HepG2 (cell line): ENCODE data around the gene NPB. TPM values are rescaled to one million over a fixed set of nuclear protein-coding genes. Genes with fewer than 3 reads are reported as not detected.

ENCODE experiments used
- POLR2AphosphoS2 ChIP-seq: IDR thresholded peaks from 2 replicates; pipeline ENCODE4 v1.6.1; 2011; ENCODE audit warnings: low read depth, low read length, improper control_type of control experiment
- SUZ12 ChIP-seq: fragments of 150-350 bp; IDR thresholded peaks from 2 replicates; pipeline ENCODE4 v1.6.1; 2014; ENCODE audit warnings: low read depth, low read length
- ZNF337 ChIP-seq: sonication (generic); formaldehyde crosslinking; IDR thresholded peaks from 2 replicates; pipeline ENCODE4 v1.5.1; 2020; ENCODE audit warnings: missing genetic modification reagents, low read depth, mild to moderate bottlenecking, borderline replicate concordance
- ZNF34 ChIP-seq: sonication (generic); formaldehyde crosslinking; IDR thresholded peaks from 2 replicates; pipeline ENCODE4 v1.4.0; 2020; ENCODE audit warnings: mild to moderate bottlenecking, missing genetic modification reagents, borderline replicate concordance
- ZNF768 ChIP-seq: sonication (generic); formaldehyde crosslinking; IDR thresholded peaks from 2 replicates; pipeline ENCODE4 v1.4.0; 2020; ENCODE audit warnings: missing genetic modification reagents
- ZNF792 ChIP-seq: IDR thresholded peaks from 2 replicates; pipeline ENCODE4 v1.6.1; 2016
- polyA plus RNA-seq, 8 experiments: library from polyadenylated mRNA; depleted of rRNA in 3 of 8; stranded (reverse) in 7 of 8; unstranded in 1 of 8; fragments of >200 nt; fragmentation: Illumina TruSeq in 4 of 8; extraction: Trizol in 4 of 8; gene quantifications; 2 replicates each; pipeline versions ENCODE4 v1.2.1 to v1.2.3, GENCODE V29; 2011 to 2016; ENCODE audit warnings: low read depth in 4 of 8, missing spikeins in 1 of 8, mixed read lengths in 1 of 8; ENCODE audit not compliant: insufficient read depth in 1 of 8
- total RNA-seq, 5 experiments: library from RNA; depleted of rRNA; stranded (reverse); fragments of >200 nt; fragmentation: Illumina TruSeq; extraction: Trizol; gene quantifications; 2 replicates each; pipeline ENCODE4 v1.2.3, GENCODE V29; 2016; ENCODE audit warnings: low read depth in 1 of 5
- TF ChIP-seq, protein P1 (sequence below): sonication (generic); formaldehyde crosslinking; IDR thresholded peaks from 2 replicates; pipeline ENCODE4 v1.9.0; 2021; ENCODE audit warnings: mild to moderate bottlenecking, missing genetic modification reagents
- TF ChIP-seq, protein P2 (sequence below): sonication (generic); formaldehyde crosslinking; IDR thresholded peaks from 2 replicates; pipeline ENCODE4 v1.4.0; 2020; ENCODE audit warnings: mild to moderate bottlenecking, missing genetic modification reagents, borderline replicate concordance
- TF ChIP-seq, protein P3 (sequence below): sonication (generic); formaldehyde crosslinking; conservative IDR thresholded peaks from 2 replicates; pipeline ENCODE4 v1.4.0; 2020; ENCODE audit warnings: missing genetic modification reagents
- TF ChIP-seq, protein P4 (sequence below): sonication (generic); formaldehyde crosslinking; conservative IDR thresholded peaks from 2 replicates; pipeline ENCODE4 v1.4.0; 2020; ENCODE audit warnings: missing genetic modification reagents
- TF ChIP-seq, protein P5 (sequence below): sonication (generic); formaldehyde crosslinking; IDR thresholded peaks from 2 replicates; pipeline ENCODE4 v1.8.0; 2022; ENCODE audit warnings: mild to moderate bottlenecking, missing genetic modification reagents

Gene NPB
- total and polyA plus RNA-seq, 2 of the 13 experiments (the other 11 are each of a cell fraction or from before 2014, with no cell fraction given): 0.11 to 0.93 TPM

DNA sequence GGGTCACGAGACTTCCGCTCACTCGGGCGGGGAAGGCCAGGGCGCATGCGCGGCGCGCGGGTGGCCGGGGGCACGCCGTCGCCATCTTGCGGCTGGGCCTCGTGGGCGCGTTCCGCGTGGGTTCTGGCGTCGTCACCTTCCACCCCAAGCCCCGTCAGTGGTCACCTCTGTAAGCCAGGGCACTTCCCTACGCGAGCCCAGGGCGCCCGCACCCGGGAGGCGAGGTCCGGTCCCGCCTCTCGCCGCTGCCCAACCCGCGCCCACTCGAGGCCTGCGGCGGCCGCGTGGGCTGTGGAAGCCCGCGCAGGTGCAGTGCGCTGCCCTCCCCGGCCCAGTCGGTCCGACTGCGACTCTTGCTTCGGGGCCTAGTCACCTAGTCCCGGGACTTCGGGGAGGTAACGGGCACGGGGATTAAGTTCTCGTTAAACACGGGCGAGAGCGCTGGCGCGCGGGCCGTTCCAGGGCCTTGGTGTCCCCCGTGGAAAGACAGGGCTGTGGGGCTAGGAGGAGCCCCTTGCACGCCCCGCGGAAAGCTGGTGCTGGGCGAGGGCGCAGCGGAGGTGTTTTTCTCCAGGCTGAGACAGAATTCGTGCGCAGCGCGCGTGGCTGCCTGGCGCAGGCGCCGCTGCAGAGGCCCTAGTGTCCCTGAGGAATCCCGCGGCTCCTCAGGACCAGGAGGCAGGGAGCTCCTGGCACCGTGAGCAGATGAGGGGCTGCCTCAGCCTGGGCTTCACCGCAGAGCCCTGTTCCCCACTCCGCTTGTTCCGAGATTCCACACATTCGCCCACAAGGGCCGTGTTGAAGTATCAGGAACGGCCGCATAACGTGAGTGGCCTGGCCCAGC, 30.4 kb upstream of the NPB start (continued):
- TF ChIP-seq, protein P1, sequence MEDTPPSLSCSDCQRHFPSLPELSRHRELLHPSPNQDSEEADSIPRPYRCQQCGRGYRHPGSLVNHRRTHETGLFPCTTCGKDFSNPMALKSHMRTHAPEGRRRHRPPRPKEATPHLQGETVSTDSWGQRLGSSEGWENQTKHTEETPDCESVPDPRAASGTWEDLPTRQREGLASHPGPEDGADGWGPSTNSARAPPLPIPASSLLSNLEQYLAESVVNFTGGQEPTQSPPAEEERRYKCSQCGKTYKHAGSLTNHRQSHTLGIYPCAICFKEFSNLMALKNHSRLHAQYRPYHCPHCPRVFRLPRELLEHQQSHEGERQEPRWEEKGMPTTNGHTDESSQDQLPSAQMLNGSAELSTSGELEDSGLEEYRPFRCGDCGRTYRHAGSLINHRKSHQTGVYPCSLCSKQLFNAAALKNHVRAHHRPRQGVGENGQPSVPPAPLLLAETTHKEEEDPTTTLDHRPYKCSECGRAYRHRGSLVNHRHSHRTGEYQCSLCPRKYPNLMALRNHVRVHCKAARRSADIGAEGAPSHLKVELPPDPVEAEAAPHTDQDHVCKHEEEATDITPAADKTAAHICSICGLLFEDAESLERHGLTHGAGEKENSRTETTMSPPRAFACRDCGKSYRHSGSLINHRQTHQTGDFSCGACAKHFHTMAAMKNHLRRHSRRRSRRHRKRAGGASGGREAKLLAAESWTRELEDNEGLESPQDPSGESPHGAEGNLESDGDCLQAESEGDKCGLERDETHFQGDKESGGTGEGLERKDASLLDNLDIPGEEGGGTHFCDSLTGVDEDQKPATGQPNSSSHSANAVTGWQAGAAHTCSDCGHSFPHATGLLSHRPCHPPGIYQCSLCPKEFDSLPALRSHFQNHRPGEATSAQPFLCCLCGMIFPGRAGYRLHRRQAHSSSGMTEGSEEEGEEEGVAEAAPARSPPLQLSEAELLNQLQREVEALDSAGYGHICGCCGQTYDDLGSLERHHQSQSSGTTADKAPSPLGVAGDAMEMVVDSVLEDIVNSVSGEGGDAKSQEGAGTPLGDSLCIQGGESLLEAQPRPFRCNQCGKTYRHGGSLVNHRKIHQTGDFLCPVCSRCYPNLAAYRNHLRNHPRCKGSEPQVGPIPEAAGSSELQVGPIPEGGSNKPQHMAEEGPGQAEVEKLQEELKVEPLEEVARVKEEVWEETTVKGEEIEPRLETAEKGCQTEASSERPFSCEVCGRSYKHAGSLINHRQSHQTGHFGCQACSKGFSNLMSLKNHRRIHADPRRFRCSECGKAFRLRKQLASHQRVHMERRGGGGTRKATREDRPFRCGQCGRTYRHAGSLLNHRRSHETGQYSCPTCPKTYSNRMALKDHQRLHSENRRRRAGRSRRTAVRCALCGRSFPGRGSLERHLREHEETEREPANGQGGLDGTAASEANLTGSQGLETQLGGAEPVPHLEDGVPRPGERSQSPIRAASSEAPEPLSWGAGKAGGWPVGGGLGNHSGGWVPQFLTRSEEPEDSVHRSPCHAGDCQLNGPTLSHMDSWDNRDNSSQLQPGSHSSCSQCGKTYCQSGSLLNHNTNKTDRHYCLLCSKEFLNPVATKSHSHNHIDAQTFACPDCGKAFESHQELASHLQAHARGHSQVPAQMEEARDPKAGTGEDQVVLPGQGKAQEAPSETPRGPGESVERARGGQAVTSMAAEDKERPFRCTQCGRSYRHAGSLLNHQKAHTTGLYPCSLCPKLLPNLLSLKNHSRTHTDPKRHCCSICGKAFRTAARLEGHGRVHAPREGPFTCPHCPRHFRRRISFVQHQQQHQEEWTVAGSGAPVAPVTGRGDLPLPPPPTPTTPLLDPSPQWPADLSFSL (CRISPR knock-in tag): no peak
- TF ChIP-seq ZNF768 (CRISPR knock-in tag) (peak; percentile 88; the same call in 1 of the 2 replicates), ZNF337 (CRISPR knock-in tag) (peak; percentile 76; the same call in 1 of the 2 replicates), ZNF792 (CRISPR knock-in tag) (peak; percentile 49; the same call in 1 of the 2 replicates), POLR2AphosphoS2 (peak; percentile 84; the same call in 1 of the 2 replicates), ZNF34 (CRISPR knock-in tag) (peak; percentile 78), SUZ12 (no peak)
- TF ChIP-seq, protein P2, sequence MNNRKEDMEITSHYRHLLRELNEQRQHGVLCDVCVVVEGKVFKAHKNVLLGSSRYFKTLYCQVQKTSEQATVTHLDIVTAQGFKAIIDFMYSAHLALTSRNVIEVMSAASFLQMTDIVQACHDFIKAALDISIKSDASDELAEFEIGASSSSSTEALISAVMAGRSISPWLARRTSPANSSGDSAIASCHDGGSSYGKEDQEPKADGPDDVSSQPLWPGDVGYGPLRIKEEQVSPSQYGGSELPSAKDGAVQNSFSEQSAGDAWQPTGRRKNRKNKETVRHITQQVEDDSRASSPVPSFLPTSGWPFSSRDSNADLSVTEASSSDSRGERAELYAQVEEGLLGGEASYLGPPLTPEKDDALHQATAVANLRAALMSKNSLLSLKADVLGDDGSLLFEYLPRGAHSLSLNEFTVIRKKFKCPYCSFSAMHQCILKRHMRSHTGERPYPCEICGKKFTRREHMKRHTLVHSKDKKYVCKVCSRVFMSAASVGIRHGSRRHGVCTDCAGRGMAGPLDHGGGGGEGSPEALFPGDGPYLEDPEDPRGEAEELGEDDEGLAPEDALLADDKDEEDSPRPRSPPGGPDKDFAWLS (CRISPR knock-in tag): peak; percentile 37; the same call in 1 of the 2 replicates
- TF ChIP-seq, protein P3, sequence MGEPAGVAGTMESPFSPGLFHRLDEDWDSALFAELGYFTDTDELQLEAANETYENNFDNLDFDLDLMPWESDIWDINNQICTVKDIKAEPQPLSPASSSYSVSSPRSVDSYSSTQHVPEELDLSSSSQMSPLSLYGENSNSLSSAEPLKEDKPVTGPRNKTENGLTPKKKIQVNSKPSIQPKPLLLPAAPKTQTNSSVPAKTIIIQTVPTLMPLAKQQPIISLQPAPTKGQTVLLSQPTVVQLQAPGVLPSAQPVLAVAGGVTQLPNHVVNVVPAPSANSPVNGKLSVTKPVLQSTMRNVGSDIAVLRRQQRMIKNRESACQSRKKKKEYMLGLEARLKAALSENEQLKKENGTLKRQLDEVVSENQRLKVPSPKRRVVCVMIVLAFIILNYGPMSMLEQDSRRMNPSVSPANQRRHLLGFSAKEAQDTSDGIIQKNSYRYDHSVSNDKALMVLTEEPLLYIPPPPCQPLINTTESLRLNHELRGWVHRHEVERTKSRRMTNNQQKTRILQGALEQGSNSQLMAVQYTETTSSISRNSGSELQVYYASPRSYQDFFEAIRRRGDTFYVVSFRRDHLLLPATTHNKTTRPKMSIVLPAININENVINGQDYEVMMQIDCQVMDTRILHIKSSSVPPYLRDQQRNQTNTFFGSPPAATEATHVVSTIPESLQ: no peak; the same call in 1 of the 2 replicates
- TF ChIP-seq, protein P4, sequence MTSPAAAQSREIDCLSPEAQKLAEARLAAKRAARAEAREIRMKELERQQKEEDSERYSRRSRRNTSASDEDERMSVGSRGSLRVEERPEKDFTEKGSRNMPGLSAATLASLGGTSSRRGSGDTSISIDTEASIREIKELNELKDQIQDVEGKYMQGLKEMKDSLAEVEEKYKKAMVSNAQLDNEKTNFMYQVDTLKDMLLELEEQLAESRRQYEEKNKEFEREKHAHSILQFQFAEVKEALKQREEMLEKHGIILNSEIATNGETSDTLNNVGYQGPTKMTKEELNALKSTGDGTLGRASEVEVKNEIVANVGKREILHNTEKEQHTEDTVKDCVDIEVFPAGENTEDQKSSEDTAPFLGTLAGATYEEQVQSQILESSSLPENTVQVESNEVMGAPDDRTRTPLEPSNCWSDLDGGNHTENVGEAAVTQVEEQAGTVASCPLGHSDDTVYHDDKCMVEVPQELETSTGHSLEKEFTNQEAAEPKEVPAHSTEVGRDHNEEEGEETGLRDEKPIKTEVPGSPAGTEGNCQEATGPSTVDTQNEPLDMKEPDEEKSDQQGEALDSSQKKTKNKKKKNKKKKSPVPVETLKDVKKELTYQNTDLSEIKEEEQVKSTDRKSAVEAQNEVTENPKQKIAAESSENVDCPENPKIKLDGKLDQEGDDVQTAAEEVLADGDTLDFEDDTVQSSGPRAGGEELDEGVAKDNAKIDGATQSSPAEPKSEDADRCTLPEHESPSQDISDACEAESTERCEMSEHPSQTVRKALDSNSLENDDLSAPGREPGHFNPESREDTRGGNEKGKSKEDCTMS: no peak
- TF ChIP-seq, protein P5, sequence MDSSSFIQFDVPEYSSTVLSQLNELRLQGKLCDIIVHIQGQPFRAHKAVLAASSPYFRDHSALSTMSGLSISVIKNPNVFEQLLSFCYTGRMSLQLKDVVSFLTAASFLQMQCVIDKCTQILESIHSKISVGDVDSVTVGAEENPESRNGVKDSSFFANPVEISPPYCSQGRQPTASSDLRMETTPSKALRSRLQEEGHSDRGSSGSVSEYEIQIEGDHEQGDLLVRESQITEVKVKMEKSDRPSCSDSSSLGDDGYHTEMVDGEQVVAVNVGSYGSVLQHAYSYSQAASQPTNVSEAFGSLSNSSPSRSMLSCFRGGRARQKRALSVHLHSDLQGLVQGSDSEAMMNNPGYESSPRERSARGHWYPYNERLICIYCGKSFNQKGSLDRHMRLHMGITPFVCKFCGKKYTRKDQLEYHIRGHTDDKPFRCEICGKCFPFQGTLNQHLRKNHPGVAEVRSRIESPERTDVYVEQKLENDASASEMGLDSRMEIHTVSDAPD (CRISPR knock-in tag): 0 out of 2 replicates have a peak, but pooled peaks have one; percentile 42
